8988T (cell line): ENCODE results near the gene PDLIM7.
A peak's percentile ranks its signal among the peaks of the same experiment; 100 is the strongest.

Source experiments
- DNase-seq: peaks from one replicate; pipeline ENCODE4 v3.0.0; 2011

The PDLIM7 gene

DNA sequence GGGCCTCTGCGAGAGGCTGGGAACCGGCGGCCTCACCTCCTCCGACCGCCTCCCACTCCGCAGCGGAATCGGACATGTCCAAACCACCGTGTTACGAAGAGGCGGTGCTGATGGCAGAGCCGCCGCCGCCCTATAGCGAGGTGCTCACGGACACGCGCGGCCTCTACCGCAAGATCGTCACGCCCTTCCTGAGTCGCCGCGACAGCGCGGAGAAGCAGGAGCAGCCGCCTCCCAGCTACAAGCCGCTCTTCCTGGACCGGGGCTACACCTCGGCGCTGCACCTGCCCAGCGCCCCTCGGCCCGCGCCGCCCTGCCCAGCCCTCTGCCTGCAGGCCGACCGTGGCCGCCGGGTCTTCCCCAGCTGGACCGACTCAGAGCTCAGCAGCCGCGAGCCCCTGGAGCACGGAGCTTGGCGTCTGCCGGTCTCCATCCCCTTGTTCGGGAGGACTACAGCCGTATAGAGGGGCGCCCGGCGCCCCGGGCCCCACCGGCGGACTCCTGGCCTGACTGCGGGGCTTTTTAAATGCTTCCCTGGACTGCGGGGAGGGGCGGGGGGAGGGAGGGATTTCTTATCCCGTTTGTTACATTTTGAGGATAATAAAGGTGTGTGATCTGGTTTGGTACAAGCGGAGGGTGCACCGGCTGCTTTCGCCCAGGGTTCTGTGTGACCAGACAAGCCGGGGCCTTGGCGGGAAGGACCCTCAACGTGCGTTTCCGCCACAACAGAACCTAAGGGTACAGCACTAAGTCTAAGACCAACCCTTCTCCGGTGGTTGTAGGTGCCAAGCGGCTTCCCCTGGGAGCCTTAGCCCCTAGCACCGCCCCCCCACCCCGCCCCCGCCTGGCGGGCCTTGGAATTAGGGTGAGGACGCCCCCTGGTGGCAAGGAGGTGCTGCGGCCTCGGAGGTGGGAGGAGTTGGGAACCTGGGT is 41.5 kb downstream of the PDLIM7 start:
- peak; percentile 99 for DNase-seq

DNA sequence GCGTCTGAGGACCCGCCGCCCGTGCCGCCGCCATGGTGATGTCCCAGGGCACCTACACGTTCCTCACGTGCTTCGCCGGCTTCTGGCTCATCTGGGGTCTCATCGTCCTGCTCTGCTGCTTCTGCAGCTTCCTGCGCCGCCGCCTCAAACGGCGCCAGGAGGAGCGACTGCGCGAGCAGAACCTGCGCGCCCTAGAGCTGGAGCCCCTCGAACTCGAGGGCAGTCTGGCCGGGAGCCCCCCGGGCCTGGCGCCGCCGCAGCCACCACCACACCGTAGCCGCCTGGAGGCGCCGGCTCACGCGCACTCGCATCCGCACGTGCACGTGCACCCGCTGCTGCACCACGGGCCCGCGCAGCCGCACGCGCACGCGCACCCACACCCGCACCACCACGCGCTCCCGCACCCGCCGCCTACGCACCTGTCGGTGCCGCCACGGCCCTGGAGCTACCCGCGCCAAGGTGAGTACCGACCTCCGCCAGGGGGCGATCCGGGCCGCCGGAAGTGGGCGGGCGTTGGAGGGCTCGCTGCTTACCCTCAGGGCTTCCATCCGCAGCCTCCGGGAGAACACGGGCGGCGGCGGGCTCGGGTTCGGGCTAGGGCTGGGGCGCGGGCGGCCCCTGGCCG is 42.3 kb downstream of the PDLIM7 start:
- DNase-seq = peak; percentile 96

DNA sequence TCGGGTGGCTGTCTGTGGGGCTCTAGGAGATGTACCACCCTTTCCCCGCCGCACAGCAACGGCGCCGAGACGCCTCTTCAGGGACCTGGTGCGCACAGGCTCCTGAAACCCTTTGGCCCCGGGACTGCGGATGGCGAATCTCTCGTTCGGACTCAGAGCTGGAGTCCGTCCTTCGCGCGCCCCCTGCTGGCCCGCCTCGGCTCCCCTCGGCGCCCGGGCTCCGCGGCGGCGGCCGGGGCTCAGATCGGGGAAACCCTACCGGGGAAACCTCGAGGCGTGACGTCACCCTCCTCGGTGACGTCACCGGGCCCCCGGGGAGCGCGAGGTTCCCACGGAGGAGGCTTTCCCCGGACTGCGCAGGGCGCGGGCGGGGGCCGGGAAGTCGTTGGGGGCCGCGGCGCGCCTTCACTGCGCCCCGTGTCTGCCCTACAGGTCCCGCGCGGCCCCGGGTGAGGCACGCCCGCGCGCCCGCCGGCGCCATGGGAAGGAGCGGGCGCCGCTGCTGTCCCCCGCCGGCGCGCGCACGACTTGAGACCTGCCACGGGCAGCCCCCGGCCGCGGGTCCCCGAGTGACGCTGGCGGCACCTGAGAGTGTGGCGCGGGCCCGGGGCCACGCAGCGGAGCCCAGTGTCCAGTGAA is 42.9 kb downstream of the PDLIM7 start:
- DNase-seq = peak; percentile 100

DNA sequence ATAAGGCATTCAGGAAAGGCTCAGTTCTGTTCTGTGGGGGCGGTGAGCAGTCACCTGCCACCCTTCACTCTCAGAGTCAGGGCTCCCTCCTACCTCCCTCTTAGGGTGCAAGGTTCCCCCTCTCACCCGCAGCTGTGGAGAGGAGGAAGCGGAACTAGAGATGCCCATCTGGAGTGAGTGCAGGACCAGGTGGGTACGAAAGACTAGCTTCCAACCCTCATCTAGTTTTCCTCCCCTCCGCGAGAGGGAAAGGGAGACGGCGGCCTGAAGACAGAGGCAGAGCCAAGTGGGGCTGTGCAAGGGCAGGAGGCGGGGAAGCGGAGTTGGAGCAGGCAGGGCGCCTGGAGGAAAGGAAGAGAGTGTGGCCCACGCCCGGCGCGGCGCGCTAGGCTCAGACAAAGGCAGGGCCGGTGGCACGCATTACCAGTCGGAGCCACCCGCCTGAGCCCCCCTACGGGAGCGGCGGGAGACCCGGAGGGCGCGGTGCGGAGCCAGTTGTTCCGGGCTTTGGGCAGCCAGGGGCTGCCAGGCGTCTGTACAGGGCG is 43.5 kb downstream of the PDLIM7 start:
- DNase-seq = no peak

DNA sequence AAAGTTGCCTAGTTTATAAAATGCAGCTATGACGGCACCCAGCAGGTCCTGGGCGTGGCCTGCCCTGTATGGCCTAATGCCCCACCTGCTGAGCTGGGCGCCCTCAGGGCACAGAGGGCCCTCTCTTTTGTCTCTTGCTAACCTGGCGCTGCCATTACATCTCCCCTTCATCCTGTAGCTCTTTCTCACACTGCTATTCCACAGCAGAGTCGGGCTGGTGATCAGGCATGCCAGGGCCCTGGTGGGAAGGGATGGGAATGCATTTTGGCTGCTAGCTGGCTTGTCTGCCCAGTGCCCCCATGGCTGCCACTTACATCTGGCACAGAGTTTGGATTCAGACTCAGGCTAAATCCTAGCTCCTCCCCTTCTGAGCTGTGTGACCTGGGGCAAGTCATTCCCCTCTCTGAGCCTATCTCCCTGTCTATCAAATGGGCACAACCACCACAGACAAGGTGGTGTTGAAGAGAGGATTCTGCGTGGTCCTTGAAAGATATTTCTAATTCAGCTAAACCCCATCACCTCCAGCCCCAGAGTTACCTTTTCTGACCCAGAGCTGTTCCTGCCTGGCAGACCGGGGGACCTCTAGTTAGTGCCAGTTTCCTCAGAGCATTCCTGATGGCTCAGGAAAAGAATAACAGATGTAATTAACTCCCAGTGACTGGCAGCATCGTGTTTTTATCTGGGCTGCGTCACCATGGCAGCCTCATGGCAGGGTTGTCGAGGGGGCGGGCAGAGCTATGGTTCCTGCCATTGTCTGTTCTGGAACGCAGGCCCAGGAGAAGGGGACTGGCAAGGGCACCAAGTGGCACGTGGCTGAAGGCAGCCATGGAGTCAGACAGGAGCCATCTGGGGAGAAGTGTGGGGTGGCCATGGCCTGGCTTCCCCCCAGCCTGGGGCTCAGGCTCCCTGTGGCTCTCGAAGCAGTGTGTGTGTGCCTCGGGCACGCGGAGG is 44.4 kb downstream of the PDLIM7 start:
- DNase-seq = no peak

DNA sequence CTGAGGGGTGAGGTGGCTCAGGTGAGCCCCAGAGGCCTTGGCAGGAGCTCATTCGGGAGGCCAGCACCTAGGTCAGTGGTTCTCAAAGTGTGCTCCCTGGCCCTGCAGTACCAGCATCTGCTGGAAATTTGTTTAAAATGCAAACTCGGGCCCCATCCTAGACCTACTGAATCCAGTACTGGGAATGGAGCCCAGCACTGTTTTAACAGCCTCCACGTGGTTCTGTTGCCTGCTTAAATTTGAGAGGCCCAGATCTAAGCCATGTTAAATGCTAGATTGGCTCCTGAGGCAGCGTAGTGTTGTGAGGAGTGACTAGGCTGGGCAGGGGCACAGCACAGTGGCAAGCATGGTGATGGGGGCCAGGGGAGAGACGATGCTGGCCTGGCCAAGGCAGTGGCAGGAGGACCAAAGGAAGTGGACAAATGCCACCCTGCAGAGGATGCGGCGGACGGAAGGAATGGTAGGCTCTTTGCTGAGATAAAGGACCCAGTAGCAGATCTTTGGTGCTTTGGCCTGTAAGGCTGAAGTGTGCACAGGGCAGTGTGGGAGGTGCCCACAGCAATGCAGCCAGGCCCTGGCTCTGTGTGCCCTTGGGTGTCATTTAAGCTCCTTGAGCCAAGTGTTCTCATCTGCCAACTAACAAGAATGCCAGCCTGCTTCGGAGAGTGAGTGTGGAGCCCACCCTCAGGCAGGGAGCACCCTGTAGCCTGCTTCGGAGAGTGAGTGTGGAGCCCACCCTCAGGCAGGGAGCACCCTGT is 46.6 kb downstream of the PDLIM7 start:
- no peak for DNase-seq

DNA sequence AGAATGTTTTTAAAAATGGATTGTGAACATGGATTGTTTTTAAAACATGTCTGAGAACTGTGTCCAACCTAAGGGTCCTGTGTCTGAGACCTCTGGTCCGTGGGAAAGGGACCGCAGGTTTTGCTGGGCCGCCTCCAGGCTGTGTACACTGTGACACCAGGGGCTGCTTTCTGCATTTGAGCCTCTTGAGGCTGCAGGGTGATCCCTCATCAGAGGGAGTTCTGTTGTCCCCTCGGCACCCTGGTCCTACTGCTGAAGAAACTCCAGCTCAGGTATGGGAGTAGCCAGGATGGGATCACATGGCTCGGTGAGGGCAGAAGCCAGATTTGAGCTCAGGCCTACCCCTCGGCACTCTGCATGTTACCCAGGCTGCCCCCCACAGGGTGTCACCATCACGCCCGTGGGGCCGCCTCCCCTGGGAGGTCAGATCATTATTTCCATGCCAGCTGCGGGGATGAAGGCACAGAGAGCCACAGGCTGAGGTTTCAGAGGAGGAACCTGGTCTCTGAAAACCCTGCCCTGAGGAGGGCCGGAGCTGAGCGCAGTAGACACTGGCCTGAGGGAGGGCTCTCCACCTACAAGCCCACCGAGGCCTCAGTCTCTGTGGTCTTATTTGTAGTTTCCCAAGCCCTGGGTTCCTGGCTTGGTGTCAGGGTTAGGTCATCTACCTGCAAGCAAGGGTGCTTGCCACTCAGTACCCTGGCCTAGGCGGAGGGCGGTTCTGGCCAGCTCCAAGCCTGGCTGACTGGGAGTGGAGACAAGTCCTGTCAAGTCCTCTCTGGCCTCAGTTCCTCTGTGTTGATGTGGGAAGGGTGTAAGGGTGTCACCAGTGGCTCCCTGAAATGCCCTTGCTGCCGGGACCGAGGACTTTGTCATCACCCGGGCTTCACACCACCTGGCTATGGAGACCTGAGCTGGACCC is 48.0 kb downstream of the PDLIM7 start:
- no peak for DNase-seq

DNA sequence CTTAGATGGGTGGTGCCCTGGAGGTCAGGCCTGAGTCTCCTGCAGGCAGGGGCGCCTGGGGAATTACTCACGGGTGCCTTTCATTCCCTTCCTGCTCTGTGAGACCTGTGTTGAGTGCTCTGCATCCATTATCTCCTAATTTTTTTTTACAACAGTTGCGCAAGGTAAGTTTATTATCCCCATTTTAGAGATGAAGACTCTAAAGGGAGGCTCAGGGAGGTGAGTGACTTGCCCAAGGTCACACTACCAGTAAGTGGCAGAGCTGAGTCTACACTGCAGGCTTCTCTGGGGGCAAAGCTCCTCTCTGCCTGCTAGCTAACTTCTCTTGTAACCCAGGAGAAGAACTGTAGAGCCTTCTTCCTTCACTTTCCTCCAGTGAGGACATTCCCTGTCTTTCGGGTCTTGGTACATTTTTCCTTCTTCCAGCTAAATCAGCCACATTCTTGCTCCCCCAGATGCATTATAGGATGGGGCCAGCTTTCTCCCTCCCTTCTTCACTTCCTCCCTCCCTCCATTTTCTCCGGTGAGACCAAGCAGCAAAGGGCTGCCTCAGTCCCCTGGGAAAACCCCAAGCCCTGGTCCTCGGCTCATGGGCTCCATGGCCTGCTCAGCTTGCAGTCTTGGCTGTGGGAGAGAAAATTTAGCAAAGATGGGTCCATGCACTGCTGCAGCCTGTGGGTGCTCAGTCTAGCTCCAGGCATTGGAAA is 49.0 kb downstream of the PDLIM7 start:
- DNase-seq = no peak

DNA sequence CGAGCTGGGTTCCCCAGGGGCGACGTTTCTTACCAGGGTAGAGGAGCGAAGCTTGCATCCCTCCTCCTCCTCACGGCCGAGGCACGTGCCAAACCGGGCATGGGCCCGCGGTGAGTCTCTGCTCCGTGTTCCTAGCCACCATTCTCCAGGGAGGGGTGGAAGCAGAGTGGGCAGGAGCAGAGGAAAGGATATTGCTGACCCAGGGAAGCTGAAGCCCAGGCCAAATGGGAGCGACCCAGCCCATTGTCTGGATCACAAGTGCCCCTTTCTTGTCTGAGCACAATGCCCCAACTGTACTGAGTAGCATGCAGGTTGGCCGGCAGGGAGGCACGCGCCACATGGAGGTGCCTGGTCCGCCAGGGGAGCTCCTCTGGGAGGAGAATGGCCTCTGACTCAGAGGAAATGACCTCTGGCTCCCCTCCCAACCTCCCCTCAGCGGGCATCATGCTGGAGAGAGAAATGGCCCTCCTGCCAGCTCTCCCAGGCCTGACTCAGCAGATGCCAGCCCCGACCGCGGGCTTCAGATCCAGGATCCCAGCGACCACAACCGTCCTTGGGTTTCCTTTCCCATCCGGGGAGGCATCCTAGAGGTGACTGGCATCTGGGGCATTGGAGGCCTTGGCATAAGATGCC is 49.7 kb downstream of the PDLIM7 start:
- DNase-seq = peak; percentile 93

DNA sequence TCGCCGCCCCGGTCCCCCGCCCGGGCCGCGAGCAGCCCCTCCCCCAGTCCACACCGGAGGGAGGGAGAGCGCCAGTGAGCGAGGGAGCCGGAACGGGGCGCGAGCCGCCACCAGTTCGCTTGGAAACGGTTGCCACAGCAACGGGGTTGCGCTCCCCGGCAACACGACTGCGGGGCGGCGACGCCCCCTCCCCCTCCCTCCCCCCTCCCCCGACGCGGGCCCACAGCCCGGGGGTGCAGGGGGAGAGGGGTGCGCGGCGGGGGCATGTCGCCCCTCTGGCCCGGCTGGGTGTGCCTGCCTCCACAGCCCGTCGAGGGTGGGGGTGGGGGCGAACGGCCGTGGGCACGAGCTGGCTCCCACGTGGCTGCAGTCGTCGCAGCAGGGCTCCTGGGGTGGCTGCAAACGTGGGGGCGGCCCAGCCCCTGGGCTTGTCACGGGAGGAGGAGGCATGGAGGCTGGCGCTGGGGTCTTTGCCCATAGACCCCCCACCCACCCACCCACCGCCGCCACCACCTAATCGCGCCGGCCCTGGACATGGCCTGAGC is 50.3 kb downstream of the PDLIM7 start:
- DNase-seq = peak; percentile 80

DNA sequence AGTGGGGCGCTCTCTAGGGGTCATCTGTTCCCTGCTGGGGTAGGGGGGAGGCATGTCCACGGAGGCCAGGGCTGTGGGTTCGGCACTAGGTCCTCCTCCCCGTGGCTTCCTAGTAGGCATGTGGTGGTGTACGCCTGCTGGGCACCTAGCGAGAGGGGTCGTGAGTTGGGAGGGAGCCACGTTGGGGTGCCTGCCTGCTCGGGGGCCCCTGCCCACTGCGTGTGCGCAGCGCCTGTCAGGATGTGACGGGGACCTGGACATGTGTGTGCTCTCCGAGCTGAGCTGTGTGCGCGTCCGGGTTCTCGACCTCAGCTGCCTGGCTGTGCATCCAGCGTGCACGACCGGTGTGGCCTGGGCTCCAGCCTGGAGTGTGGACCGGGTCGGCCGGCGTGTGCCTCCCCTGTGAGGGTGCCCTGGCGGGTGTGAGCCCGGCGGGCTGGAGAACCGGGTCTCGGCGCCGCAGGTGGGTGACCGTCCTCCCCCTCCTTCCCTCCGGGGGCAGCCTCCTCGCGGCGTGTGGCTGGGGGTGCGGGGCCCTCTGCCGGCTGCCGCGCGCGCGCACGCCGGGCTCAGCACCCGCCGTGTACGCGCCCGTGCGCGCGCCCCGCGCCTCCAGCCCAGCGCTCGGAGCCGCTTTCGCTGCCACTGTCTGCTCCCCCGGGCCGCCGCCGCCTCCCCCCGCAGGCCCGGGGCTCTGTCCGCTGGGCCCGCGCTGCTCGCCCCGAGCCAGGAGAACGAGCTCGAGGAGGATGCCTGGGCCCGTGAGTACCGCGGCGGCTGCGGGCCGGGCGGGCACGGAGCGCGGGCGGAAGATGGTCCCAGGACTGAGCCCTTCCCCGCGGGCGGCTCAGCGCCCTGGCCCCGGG is 51.0 kb downstream of the PDLIM7 start, which contains the start of gene PRR7:
PRR7 (plus strand) TSS at position 615 of the 866 bp plus-strand sequence. CDS start 8,254 bp downstream, outside the sequence.
- DNase-seq = peak; percentile 99

DNA sequence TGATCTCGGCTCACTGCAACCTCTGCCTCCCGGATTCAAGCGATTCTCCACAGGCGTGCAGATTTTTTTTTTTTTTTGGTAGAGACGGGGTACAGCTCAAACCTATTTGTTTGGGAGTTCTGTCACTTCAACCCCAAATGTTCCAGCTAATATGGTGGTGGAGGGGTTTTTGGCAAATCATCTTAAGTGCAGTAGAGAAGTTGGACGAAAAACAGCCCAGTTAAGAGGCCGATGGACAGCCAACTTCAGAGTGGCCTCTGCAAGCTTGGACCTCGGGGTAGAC is 51.5 kb downstream of the PDLIM7 start:
- DNase-seq = no peak

DNA sequence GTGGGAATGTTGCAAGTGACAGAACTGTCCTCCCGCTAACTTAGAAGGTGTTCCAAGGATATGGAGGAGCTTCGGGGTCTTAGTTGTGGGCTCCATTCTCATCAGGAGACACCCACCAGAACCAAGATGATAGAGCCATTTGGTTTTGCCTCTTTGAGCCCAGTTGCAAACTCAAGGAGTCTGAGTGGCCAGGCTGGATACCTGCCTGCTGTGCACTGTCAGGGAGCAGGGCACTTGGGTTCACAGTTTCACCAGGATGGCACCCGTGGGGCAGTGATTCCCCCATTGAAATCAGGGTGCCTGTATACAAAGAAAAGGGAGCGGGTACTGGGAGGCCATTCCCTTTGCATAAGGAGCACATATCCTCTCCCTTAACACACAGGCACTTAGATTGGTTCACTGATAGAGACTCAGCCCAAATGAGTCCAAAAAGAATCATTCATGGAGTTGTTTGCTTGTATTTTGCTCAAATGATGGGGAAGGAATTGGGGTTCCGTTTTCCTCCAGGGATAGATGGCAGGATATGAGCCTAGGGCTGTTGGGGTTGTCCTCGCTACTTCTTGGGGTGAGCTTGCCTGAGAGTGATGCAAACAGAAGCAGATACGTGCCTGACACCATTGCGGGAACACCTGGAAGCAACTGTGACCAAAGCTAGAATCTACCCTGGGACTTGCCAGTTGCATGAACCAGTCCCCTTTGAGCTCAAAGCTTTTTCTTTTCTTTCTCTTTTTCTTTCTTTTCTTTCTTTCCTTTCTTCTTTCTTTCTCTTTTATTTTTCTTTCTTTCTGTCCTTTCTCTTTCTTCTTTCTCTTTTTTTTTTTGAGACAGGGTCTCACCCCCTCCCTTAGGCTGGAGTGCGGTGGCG is 52.1 kb downstream of the PDLIM7 start:
- DNase-seq = no peak

DNA sequence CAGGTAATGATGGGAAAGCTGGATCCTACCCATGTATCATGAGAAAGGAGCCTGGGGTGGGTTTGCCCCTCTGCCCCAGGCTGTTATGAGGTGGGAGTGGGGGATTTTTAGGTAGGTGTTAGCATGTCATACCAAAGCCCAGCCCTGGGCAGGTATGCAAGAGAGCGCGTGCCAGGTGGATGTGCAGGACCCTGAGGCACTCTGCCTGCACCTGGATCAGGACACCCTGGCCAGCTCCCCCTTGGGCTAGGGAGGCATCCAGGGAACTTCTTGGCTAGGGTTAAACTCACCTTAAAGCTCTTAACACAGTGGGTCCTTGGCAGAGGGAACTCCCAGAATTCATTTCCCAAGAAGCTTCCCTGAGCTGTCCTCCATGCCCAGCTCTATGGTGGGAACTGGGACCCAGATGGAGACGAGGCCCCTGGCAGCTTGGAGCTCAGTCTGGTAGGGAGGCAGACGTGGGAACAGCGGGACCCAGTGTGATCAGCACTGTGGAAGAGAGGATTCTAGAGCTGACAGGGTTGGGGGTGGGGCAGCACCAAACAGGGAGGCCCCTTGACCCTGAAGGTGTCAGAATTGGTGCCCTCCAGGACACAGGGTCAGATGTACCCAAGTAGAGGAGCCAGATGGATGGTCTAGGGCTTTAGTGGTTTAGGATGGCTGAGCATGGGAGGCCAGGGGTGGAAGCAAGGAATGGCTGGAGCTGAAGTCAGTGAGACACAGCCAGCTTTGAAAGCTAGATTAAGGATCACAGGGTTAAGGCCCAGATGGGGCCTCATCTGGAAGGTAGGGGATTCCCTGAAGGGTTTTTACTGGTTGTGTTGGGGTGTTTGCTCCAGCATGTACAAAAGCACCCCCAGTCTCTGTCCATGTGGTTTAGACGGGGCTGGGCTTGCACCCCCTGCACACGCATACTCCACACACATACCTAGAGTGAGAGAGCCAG is 53.0 kb downstream of the PDLIM7 start:
- DNase-seq = no peak

DNA sequence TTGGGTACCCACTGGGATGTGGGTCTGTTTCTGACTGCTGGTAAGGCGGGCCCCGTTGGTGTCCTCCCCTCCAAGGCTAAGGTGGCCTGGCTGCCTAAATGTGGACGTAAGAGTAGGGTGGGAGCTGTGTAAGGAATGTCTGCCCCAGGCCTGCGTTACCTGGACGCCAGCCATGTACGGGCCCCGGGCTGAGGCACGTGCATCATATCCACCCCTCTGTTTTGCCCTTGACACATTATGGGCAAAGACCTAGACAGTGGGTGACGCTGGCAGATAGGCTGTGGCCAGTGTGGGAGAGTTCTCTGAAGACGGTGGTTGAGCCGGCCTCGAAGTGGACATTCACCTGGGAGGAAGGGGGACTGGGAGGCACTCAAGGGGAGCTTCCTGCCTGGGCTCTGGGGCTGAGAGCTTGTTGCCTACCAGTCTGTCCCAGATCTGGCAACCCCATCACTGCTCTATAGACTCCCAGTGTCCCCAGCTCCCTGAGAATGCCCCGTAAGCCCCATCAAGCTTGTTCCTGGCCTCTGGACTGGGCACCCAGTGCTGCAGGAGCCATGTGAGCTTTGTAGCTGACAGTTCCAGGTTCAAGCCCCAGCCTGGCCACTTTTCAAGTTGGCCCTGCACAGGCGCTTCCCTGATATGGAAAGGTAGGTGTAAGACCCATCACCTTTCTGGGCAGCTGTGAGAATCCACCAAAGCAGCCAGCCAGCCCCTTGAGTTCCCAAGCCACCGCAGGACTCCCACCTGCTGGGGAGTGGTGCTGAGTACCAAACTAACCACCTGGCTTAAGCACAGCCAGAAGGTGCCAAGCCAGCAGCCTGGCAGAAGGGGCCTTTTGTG is 54.0 kb downstream of the PDLIM7 start:
- no peak for DNase-seq
